Stimulated activated CD4-positive, alpha-beta T cell treated with anti-CD3 and anti-CD28 coated beads, TNF-alpha, amount 100 ng/mL, for 1 hour (primary cell): ENCODE data around the gene PCOLCE2.
A peak's percentile ranks its signal among the peaks of the same experiment; 100 is the strongest.

Experiments
- DNase-seq, 3 donors: peaks; one replicate each; pipeline ENCODE4 v3.0.0-alpha.2; 2020; ENCODE audit warnings: low read depth in 3 of 3, low spot score in 1 of 3

The PCOLCE2 gene, protein sequence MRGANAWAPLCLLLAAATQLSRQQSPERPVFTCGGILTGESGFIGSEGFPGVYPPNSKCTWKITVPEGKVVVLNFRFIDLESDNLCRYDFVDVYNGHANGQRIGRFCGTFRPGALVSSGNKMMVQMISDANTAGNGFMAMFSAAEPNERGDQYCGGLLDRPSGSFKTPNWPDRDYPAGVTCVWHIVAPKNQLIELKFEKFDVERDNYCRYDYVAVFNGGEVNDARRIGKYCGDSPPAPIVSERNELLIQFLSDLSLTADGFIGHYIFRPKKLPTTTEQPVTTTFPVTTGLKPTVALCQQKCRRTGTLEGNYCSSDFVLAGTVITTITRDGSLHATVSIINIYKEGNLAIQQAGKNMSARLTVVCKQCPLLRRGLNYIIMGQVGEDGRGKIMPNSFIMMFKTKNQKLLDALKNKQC

GRCh38 chr3:142888481-142889211 lies at the start of gene PCOLCE2:
TSS of gene PCOLCE2 (minus strand) at chr3:142889083. CDS start at chr3:142888896, 187 bp downstream.
- no peak for DNase-seq

DNA sequence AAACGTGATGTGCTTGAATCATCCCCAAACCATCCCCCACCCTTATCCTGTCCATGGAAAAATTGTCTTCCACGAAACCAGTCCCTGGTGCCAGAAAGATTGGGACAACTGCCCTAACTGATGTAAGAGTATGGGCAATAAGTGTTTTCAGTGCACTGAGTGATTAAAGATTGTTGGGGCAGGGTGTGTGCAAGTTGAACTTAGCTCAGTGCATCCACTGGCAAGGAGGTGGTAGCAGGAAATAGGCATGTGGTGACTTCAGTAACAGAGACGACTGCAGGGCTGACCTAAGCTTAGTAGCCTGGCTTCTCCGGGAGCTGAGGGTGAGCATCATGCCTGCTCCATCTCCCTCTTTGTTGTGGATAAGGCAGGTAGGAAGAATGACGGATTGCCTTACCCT lies 47.1 kb upstream of the PCOLCE2 start:
- DNase-seq, result no peak

DNA sequence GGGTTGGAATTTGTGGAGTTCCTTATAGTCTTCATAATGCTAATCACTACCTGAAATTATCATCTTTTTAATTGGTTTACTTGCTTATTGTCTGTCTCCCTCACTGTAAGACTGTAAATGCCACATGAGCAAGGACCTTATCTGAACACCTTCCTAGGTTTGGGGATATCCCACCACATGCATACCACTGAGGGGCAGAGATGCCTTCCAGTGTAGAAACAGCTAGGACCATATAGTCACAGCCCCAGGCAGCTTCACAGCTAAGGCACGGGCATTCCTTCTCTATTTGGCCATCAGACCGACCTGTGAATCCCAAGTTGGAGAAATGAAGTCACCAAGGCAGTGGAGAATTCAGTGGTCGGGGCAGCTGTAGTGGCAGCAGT lies 46.0 kb upstream of the PCOLCE2 start:
- DNase-seq, result no peak

DNA sequence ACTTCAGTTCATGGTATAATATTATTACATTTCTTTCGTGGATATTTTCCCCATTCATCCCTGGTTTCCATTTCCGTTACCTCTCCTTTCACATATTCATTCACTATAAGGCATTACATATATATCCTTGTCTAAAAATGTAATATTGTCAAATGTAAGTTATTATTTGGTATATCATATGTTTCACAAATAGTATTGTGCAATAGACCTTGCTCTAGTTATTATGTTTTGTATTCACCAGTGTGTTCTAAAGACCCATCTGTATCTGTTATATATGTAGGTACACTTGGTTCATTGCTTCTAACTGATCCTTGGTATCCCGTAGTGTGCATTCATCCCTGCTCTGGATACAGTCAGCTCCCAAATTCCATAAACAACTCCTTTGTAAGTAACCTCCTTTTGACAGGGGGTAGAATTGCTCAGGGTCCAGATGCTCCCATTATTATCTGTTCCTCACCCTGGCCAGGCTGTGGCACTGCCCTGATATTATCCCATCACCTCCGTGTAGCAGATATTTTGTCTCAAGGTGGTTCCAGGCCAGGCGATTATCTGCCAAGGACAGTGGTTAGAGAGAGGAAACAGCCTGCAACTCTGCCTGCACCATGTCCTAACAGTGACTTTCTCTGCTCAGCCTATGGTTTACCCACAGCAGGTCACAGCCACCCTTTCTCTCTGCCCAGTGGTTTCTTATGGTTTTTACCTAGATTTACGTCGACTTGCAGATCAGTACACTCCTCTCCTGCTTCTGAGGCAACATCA lies 45.4 kb upstream of the PCOLCE2 start:
- no peak for DNase-seq

DNA sequence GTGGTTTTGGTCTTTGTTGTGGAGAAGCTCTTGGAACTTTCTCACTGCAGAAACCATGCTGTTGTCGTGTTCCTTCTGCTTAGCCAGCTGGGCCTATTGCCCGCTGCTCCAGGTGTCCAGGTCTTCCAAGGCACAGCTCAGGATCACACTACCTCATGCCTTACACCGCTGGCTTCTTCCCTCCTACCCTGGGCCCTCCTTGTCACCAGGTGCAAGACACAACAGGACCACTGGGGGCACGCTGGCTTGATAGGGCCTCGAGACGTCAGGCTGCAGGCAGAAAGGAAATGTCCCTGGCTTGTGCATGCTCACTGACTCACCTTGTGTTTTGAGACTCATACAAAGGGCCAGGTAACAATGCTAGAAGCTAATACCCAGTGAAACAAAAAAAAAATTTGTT lies 42.3 kb upstream of the PCOLCE2 start:
- no peak for DNase-seq

DNA sequence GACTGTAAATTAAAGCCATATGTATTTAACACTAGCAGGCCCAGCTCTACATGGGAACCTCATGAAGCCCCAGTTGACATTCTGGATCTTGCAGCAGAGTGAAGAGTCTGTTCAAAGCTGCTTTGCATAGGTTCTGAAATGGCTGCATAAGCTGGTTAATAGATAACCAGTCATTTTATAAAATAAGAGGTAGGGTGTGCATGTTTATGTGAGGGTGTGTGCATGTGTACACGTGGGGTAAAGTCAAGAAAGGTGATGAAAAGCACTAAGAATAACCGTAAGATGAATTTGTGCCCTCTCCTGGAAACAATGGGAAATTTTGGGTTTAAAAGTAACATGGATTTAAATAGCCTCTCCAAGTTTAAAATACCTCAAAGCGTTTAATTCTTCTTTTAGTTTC lies 41.6 kb upstream of the PCOLCE2 start:
- no peak for DNase-seq

- no peak for DNase-seq
Measured at GRCh38 chr3:142929890-142930289, 41.0 kb upstream of the PCOLCE2 start.

DNA sequence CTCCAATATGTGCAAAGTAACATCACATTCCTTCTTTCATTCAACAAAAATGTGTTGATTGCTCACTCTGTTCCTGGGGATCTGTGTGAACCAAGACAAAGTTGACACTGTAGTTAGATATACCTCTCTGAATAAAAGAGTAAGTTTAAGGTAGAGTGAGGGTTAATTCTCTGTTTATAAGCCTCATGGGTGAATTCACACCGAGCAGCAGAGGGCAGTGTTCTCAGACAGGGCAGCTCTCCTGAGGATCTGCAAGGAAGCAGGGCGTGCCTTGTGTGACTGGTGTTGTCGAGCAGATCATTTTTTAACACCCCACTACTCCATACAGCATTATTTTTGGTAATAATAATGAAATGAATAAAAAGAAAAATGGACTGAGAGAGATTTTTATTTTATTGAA lies 40.2 kb upstream of the PCOLCE2 start:
- DNase-seq, result peak in 1 of 3 donors; percentile 10

DNA sequence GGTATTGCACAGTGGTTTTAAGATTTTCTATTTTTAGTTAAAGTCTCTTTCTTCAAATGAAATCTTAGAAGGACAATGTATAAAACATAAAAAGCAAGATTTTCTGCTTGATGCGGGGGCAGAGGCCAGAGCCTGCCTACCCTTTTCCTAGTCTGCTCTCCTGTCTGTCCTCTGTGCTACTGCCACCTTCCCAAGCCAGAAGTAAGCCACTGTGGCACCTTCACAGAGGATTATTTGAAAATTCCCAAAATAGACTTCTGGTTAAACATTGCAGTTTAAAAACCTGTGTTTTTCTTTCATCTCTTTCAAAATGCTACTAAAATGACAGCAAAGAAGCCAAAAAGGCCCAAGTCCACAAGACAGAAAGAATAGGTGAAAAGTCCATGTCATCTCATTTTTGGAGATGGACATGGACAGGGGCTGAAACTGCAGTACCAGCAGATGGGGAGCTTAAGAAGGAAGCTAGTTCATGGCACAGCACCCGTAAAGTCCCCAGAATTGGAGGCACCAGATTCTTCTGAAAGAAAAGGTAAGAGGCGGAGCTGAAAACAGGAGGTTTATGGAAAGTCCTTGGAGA lies 37.6 kb upstream of the PCOLCE2 start:
- no peak for DNase-seq

DNA sequence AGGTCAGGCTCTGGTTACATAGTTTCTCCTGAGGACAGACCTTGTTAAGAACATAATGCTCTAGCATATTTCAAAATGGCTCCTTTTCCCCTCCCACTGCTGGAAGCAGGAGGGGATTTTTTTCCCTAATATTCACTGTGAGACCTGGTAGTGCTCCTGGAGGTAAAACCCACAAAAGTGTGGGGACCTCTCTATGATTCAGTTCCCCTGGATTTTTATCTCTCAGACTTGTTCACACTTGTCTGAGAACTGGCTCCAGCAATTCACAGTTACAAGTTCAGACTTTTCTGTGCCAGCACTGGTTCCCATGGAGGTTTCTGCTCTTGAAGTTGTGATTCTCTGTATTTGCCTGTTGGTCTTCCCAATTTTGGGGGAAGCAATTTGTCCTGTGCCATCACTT lies 36.3 kb upstream of the PCOLCE2 start:
- DNase-seq, result no peak

- no peak for DNase-seq
Measured at GRCh38 chr3:142923694-142924093, 34.8 kb upstream of the PCOLCE2 start.

- DNase-seq, result no peak
Measured at GRCh38 chr3:142916605-142917004, 27.7 kb upstream of the PCOLCE2 start.

- no peak for DNase-seq
Measured at GRCh38 chr3:142915636-142916035, 26.8 kb upstream of the PCOLCE2 start.

GRCh38 chr3:142914286-142914811 lies 25.5 kb upstream of the PCOLCE2 start:
- DNase-seq, result no peak

DNA sequence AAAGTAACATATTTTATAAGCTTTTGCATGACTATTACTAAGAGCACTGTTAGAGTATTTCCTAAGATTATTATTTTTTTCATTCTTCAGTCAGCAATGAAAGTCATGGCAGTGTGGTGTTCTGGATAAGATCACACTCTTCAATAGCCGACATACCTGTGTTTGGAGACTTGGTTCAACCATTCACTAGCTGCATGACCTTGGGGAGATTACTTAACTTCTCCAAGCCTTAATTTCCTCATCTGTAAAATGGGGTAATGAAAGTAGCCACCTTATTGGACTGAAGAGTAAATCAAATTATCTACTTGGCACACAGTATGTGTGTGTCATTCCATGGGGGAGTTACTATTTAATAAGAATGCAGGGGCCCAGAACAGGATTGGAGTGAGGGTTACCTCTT lies 24.5 kb upstream of the PCOLCE2 start:
- DNase-seq, result no peak

- no peak for DNase-seq
Measured at GRCh38 chr3:142912402-142913172, 23.7 kb upstream of the PCOLCE2 start.

- no peak for DNase-seq
Measured at GRCh38 chr3:142910280-142910679, 21.4 kb upstream of the PCOLCE2 start.

GRCh38 chr3:142909282-142909681 lies 20.4 kb upstream of the PCOLCE2 start:
- DNase-seq, result no peak

GRCh38 chr3:142907996-142908395 lies 19.1 kb upstream of the PCOLCE2 start:
- no peak for DNase-seq

- no peak for DNase-seq
Measured at GRCh38 chr3:142904639-142905436, 16.0 kb upstream of the PCOLCE2 start.
